Middle frontal gyrus (tissue), 1 donor: ENCODE data around the gene MYRIP.
"Not testable (repeated sequence)": the region's sequence is repeated elsewhere in the genome, so short reads cannot be mapped to it uniquely, and the experiment has no call there.

Experiments used
- DNase-seq: peaks from one replicate; pipeline ENCODE4 v3.0.0-alpha.2; 2015; ENCODE audit warnings: low spot score; ENCODE audit errors: extremely low spot score

MYRIP gene

GRCh38 chr3:40078590-40078989 is 269.2 kb downstream of the MYRIP start:
- peak; percentile 57 for DNase-seq

- no peak for DNase-seq
Measured at GRCh38 chr3:40079203-40079846, 269.9 kb downstream of the MYRIP start.

GRCh38 chr3:40079847-40080240 is 270.4 kb downstream of the MYRIP start:
- DNase-seq = no peak

- no peak for DNase-seq
Measured at GRCh38 chr3:40083066-40083465, 273.7 kb downstream of the MYRIP start.

- not testable (repeated sequence) for DNase-seq
Measured at GRCh38 chr3:40084424-40084823, 275.0 kb downstream of the MYRIP start.

GRCh38 chr3:40086890-40087883 is 277.8 kb downstream of the MYRIP start:
- no peak for DNase-seq

- DNase-seq = no peak
Measured at GRCh38 chr3:40088527-40089170, 279.2 kb downstream of the MYRIP start.

- peak; percentile 34 for DNase-seq
Measured at GRCh38 chr3:40096661-40097111, 287.3 kb downstream of the MYRIP start.

GRCh38 chr3:40097131-40098117 is 288.0 kb downstream of the MYRIP start:
- peak; percentile 33 for DNase-seq

GRCh38 chr3:40098261-40098759 is 288.9 kb downstream of the MYRIP start:
- DNase-seq = no peak

- DNase-seq = no peak
Measured at GRCh38 chr3:40099871-40100270, 290.5 kb downstream of the MYRIP start.

GRCh38 chr3:40102182-40102581 is 292.8 kb downstream of the MYRIP start:
- DNase-seq = no peak

- no peak for DNase-seq
Measured at GRCh38 chr3:40103829-40104228, 294.4 kb downstream of the MYRIP start.

- DNase-seq = no peak
Measured at GRCh38 chr3:40104441-40104840, 295.0 kb downstream of the MYRIP start.

GRCh38 chr3:40108643-40109042 is 299.2 kb downstream of the MYRIP start:
- no peak for DNase-seq

GRCh38 chr3:40109641-40110490 is 300.5 kb downstream of the MYRIP start:
- DNase-seq = no peak

- no peak for DNase-seq
Measured at GRCh38 chr3:40116478-40117177, 307.2 kb downstream of the MYRIP start.

- DNase-seq = no peak
Measured at GRCh38 chr3:40118091-40118490, 308.7 kb downstream of the MYRIP start.
